GM18873 (cell line): ENCODE results near the gene MCOLN2.
A peak's percentile ranks its signal among the peaks of the same experiment; 100 is the strongest.

ENCODE experiments used
- ATAC-seq: cut with Tn5 transposase; IDR thresholded peaks from one replicate; pipeline ENCODE4 v1.9.1; 2021; ENCODE audit warnings: mild to moderate bottlenecking, moderate library complexity, moderate number of reproducible peaks; ENCODE audit not compliant: unreplicated experiment, low FRiP score

Gene MCOLN2

DNA sequence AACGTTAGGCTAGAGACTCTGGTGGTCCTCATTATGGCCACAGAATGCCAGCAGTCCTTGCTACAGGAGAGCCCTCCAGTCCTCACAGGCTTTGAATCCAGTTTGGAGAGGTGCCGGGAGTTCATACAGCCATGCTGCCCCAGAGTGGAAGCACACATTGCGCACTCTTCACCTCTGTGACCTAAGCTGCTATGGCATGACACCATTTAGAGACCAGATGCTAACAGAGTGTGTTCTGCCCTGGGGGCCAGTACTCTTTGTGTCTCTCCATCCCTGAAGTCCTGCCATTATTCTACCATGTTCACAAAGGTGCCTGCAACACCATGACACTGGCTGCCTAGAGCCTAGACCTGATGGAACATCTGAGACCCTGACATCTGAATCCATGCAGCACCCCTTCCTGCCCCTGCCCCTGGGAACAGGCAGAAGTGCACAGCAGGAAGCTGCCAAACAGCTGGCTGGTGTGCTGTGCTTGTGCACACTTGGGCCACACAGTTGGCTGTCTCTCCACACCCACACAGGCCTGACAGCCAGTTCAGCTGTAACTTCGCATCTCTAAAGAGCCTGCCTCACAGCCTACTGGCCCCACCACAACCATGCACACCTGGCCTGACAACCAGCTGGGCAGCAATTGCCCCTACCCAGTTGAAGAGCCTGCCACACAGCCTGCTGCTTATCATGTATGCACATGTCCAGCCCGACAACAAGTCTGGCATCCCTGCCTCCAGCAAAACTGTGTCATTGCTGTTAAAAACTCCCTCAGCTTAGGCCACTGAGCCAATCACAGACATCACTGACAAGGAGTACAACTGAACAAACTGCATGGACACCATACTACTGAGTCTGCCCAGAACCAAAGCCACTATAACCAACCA is 49.1 kb downstream of the MCOLN2 start:
- no peak for ATAC-seq

DNA sequence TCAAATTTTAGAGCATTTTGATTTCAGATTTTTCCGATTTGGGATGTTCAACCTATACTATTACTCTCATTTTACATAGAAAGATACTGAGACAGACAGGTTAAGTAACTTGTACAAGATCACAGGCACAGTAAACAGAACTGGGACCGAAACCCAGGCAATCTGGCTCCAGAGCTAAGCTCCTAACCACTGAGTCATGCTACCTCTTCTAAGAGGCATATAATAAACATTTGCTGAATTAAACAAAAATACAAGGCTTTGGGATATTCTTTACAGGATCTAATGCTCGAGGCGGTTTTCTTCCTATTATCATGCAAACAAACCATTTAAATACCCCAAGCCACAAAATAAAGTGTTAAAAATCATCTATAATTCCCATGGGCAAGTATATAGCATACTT is 50.3 kb downstream of the MCOLN2 start:
- no peak for ATAC-seq

DNA sequence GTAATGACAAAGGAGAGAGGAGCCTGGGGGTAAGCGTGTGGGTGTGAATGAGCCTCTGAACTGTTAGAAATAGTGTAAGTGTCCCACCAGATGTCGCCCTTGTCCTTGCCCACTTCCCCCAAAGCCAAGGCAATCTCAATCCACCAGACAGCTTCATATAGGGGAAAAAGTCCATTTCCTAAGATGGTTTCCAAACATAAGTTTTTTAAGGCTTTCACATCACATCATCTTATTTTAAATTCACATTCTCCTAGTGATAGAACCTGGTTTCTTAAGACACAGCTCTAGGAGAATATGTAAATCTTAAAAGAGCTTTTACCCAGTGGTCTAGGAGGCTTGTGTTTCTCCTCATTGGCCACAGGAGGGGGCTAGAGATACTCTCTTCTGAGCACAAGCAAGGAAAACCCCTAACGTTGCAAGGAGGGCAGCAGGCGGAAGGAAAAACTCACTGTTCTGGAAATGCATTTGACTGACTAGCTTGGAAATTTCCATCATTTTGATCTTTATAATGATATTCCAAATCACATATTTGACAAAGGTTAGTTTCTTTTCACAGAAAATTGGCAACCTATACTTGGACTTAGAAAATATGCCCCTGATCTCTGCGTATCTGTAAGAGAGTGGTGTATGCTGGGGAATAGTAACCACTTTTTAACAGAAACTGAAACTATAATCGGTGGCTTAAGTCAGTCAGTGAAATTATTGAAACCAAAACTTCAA is 52.0 kb downstream of the MCOLN2 start:
- peak; percentile 81 for ATAC-seq

DNA sequence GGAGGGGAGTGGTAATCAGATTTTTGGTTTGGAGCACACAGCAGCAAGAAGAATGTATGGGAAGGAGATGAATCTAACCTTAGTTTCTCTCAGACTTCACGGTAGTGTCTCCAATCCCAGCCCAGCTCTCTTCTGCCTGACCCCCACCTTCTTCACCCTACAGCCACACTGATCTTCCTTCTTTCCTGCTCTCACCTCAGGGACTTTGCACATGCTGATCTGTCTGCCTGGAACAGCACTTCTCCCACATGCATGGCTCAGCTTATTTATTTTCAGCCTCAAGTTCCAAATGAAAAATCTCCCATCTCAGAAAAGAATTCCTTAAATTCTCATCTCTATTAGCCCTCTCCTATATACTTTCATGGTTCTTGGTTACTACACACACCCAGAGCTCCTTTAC is 55.1 kb downstream of the MCOLN2 start:
- no peak for ATAC-seq

DNA sequence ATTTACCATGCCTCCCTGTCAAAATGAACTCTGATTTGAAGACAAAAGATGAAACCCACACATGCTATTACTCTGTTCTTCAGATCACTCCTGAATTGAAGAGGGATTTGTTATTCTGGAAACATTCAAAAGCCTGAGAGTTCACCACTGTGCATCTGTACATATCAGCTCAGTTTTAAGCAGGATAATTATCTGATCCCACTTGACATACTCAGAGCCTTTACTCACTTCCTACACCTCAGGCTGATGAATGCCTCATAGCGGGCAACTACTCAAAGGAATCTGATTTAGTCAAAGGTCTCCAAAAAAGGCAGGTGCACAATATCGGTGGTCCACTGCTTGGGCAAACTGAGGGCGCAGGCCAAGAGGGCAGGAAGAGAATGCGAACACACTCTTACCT is 56.4 kb downstream of the MCOLN2 start:
- no peak for ATAC-seq

DNA sequence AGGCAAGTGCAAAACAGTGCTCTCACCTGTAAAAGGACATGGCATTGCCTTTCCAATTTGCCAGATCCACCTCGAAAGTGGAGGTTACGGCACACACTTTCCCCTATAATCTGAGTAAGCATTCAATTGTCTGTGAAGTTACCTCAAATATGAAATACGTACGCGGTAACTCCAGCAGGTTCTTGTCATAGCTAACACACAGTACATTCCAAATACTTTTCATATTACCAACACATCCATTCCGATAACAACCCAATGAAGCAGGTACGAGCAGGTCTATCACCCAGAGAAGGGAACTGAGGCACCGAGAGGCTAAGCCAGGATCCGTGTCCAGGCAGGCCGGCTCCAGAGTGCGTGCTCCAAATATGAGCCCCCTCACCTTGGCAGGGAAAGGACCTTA is 57.2 kb downstream of the MCOLN2 start:
- no peak for ATAC-seq

DNA sequence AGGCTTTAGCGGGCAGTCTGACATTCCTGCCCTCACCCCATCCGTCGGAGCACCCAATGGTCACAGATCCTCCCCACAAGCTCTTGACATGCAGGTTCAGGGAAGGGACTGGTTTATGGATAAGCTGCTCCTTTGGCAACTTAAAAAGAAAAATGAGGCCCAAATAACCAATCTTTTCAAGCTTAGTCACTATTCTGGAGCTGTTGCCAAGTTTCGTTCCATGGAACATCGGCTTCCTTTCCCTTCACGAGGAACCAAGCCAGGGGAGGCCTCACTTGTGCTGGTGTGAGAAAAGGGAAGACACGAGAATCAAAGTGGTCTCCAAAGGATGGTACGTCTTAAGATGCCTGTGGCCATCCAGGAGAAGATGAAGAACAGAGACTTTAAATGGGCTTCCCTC is 57.8 kb downstream of the MCOLN2 start:
- no peak for ATAC-seq

DNA sequence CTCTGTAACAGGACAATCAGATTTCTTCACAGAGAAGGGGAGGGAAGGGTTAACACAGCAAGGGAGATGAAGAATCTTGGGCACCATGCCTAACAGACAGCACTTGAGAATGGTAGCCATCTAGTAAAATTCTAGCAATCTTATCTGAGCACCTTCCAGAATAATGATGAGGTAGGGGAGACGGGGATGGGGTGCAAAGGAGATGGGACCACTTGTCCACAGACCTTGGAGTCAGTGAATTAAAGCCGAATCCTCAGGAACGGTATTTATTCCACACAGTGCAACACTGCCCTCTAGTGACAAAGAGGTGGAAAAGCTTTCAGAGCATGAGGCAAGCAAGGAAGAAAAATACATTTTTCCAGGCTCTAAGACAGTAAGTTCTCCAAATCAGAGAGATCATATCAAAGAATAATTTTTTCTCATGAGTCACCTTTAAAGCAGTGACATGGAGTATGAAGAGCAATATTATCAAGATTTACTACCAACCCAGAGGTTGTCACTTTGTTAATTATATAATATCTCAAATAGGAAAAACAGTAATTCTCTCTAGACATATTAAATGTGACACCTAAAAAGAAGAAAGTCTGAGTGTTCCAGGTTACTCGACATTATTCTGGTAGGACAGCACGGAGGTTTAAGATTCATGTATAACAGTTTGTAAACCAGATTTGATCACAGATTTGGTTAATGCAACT is 60.6 kb downstream of the MCOLN2 start:
- no peak for ATAC-seq

DNA sequence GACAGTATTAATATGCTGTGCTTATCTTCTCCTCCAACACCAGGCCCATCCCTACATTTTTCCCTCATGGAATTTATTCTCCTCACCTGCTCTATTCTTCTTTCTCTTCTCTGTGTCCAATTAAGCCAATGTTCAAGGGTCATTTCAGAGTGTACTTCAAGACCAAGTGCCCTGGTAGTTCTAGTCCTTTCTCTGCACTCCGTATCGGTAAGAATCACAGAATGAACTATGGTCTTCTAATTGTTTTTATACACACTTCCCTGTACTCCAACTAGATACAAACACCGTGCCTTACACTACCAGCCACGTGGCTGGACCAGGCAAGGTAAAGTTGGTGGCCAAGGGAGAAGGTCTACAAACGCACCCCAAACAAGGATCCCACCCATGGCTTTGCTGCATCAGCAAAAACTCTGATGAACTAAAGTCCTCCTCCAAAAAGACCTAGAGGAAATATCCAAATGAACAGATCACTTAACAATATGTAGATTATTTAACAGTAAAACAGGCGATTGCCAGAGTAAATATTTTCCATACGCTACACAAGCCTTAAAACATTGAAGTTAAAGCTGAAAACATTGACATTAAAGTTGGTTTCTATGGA is 63.8 kb downstream of the MCOLN2 start:
- ATAC-seq: no peak

DNA sequence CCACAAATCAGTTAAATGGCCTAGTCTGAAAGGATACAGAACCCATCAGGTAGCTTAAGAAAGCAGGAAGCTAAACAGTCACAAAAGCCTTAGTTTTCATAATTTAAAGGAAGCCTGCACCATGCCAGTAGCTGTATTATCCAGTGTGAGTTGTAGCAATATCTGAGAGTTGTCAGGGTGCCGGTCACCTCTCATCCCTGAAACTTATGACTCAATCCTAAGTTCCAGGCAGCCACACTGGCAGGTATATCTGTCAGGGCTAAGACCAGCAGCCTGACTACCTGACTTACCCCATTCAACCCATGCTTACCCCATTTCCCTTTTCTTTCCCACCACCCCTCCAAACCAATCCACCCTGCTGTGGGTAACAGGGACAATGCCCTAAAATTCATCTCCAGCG is 66.1 kb downstream of the MCOLN2 start:
- ATAC-seq: no peak

DNA sequence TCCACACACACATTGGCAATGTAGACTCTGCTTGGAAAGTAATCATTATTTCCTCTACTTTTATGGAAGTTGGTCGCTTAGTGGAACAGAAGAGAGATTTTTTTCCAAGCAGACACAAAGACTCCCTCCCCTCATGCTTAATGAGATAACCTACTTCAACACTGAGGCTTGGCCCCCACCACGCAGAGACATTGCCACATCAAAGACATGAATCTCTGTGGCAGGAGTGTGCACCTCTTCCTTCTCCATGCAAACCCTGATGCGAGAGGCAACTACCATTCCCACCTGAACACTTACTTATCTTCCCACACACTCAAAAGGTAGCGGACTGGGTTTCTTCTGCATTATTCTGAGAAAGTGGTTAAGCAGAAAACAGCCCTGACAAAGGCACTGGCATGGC is 66.6 kb downstream of the MCOLN2 start:
- ATAC-seq: no peak

DNA sequence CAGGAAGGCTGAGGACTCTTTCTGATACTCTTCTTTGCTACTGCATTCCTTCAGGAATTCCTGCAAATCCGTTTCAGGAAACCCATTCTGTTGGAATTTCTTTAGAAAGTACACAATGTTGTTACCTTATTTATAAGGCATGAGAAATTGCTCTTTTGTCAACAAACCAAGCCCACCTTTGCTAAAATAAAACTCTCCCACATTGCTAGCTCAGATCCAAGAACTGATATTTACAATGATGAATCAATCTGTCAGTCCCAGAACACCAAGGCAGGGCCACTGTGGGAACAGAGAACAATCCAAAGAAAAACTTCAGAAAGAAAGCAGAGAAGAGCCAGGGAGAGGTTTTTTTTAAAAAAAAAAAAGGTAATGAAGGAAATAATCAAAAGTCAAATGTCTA is 67.3 kb downstream of the MCOLN2 start:
- no peak for ATAC-seq

DNA sequence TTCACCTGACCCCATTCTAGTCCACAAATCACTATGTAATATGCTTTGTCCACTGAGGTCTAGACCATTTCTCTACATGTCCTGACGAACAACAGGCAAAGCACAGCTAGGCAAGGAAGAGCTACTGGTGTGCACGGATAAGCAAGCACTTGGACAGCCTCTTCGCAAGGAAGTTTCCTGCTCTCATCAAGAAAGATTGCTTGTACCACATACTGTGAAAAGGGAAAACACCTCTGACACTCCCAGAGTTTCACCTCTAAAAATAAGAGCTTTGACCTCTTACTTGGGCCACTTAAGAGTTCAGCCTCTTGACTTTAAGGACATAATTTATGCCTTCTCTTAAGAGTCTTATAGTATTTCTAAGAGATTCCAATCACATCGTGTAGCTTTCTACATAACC is 67.9 kb downstream of the MCOLN2 start:
- ATAC-seq: no peak

DNA sequence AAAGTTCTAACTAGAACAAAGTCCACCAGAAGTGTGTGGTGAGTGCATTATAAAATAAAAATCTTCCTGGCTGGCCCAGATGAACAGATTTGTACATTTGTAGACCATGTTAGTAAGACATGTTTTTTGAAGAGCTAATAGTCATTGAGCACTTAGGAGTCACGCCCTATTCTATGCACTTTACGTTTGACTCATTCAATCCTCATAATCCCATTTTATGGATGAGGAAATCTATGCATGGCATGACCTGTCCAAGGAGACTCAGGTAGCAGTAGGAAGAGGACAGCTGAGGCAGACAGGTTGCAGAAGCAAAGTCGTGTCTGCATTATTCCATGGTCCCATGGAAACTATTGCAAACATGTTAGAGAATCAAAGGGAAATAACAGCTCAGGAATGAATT is 73.6 kb downstream of the MCOLN2 start:
- no peak for ATAC-seq

DNA sequence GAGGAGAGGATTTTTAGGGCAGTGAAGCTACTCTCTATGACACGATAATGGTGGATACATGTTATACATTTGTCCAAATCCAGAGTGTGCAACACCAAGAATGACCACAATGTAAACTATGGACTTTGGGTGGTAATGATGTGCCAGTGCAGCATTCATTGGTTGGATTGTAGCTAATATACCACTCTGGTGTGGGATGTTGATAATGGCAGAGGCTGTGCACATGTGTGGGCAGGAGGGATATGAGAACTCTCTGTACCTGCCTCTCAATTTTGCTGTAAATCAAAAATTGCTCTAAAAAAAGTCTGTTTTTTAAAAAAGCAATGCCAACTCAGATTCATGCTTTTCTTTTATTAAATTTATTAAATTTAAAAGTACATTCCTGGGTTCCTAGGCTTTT is 76.8 kb downstream of the MCOLN2 start:
- no peak for ATAC-seq

DNA sequence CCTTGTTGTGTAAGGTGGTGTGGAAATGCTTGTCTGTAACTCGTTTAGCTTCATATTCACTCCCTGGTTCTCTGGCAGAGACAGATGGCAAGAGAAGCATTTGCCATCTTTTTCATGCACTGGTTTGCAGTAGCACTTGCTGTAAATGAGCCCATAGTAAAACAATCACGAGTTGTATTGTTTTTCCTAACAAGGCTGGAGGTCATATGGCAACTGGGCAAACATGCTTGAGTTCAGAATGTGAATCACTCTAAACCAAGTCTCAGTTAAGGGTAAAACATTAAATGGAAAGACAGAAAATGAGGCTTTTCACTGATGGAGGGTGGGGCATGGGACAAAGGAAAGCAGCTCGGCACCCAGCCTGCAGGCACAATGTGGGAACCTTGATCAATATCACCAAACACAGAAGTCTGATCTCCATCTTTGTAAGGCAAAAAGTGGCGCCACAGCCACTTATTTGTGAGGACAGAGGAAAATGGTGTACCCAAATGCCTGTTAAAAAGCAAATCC is 77.4 kb downstream of the MCOLN2 start:
- no peak for ATAC-seq

DNA sequence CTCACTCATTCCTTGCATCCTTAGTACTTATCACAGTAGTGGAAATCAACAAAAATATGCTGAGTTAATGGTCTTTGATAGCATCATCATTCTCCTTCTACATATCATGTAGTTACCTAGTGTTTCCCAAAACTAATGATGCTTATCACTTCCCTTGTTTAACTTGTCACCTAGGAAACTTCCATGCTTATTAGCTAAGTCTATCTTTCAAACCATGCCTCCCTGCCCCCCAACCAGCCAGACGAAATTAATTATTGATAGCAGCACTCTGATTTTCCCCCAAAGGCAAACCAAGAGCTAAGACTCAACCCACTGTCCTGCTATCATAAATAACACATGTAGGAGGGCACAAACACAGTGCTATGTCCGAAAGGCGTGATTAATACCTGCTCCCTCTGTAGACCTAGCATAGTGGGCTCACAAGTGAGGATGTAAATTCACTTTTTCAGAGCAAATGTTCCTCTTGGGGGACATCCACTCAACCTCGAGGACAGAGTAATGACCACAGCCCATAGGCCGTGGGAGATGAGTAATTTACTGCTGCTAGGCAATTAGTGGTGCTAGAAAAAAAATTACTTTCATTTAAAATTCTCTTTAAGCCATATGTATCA is 78.1 kb downstream of the MCOLN2 start:
- no peak for ATAC-seq

DNA sequence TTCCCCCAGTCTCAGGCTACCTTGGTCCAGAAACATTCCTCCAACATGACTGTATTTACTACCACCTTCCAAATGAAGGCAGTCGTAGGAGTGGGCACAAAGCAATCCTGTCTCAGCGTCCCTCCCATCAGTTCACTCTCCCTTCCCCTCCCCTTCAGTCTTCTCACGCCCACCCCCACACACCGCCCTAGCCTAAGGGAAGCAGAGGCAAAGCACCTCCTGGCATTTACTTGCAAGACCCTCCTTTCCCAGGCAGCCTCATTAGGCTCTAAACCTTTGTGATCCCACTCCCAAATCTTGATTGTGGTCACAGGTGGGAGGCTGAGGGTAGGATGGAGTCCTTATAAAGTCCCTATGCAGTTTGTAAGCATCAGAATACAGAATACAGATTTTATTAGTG is 80.0 kb downstream of the MCOLN2 start:
- ATAC-seq: no peak

DNA sequence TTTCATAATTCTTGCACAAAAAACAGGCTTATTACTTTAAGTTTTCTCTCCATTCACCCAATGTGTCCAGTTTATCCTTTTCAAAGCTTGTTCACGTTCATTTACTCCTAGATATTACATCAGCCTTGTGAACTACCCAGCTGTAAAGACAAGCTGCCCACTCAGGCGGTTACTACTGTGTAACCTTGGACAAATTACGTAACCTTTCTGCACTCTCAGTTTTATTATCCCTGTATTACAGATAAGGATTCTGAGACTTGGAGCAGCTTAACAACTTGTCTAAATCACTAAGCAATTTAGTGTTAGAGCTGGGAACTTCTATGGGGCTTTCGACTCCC is 83.4 kb downstream of the MCOLN2 start:
- ATAC-seq: no peak

DNA sequence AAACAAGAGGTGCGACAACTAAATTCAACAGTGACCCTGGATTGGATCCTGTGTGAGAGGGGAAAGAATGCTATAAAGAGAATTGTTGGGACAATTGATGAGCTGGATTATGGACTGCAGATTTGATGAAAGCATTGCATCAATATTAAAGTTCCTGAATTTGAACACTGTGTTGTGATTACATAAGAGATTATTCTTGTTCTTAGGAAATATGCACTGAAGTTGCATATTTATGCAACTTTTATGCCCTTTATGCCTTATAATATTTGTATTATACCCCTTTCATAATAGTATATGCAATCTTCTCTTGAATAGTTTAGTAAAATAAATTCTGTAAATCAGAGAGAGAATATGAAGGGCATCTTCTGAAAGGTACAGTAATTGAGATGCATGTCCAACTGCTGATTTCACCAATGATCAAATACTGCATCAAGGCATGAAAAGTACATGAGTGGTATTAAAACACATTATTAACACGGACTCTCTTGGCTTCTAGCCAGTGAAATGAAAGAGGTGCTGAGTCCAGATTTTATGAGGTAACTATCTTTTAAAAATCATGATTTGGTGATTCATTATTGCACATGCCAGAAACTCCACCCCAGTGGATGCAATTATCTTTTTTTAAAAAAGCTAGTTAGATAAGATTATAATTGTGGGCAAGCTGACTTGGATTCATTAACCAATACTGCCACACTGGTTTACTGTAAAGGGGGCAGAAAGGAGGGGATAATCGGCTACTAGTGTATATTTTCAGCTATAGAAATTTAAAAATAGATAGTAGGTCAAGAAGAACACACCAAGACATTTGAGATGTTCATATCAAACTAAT is 84.0 kb downstream of the MCOLN2 start:
- ATAC-seq: no peak
